HG02623 (cell line): Measurements from ENCODE around the gene NTNG1.

Experiments
- ATAC-seq: cut with Tn5 transposase; IDR thresholded peaks from one replicate; pipeline ENCODE4 v1.9.1; 2021; ENCODE audit warnings: moderate library complexity; ENCODE audit not compliant: unreplicated experiment

Gene NTNG1

DNA sequence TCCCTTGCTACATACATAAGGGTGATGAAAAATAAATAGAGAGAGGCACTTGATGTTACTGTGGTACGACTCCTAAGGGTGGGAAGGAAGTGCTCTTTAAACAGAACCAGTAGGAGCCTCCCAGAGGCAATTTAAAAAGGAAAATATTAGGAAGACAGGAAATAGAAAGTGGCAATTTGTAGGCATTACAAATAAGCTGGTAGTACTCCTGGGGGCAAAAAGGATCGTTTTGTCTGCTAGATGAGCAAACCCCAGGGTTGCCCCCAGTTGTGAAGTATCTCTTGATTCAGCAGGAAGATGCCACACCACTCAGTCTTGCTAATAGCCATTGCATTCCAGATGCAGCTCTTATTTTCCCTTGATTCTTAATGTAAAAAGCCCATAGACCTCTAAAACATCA lies 303.0 kb downstream of the NTNG1 start:
- no peak for ATAC-seq

DNA sequence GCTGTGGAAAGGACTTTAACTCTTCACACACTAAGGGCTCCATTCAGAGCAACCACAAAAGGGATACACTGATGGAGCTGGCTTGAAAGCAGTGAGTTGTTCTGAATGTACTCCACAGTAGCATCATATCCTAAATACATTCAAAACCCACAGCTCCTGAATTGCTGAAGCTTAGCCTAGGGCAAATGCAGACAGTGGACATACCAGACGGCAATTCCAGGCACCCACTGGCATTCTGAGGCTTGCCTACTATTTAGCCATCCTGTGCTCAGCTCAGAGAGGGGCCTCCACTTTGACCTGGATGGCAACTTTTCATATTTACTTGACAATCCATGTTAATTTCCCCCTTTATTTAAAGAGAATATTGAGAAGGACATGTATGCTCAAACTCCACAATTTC lies 303.5 kb downstream of the NTNG1 start:
- ATAC-seq, result no peak

DNA sequence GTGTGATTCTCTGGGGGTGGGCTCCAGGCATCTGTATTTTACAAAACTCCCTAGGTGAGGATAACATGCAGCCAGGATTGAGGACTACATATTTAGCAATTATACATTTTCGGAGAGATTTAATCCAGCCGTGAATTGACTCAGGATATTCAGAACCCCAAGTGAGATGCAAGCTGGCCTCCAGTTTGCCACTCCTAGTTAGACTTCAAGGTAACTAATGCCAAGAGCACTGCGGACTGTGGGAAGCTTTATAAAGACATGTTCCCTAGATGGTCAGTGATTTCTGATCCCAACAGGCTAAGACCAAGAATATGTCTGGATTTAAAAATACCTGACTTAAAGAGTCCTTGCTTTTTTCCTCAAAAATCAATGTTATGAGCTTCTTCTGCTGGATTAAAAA lies 308.5 kb downstream of the NTNG1 start:
- ATAC-seq, result no peak

DNA sequence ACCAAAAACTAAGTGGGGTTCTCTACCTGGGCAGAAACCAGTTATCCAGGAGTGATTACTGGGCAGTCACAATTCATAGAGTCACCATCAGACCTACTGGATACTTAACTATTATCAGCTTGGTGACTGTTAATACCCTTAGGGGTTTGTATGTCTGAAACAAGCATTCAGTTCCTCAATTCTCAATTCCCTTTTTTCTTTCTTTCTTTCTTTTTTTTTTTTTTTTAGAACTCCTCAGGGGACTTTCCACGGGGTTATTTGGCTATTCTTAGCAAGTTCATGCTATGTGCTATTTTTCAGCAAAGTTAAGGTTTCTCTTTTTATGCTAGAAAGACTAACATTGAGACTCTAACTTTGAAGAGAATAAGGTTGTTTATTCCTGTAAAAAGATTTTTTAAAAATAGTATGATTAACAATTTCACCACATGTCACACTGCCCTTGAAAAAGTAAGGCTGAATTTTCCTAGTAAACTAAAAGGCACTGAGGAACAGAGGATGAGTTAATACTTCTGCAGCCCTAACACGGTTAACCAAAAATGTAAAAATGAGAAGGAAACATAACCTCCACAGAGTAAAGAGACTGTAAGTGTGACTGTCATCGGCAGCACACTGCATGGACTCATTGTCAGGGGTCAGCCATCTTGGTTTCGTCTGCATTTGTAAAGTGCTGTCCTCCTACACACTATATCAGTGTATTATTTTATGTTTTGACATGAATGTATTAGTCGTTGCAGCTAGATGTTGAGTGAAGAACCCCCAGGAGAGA lies 310.2 kb downstream of the NTNG1 start:
- ATAC-seq, result peak; percentile 81

DNA sequence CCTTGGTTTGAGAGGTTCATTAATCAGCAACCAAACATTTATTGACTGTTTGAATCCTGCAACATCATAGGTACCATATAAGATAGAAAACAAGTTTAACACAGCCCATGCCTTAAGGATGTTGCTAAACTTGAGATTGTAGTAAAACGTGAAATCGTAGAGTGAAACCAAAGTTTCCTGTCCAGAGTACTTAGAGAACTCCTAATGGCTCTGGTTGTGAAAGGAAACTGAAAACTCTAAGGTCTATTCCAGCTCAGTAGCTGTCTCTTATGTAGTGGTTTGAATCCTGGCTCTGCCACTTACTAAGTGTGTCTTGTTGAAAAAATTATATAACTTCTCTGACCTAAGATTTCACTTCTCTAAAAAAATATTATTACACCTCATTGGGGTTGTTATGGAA lies 310.9 kb downstream of the NTNG1 start:
- ATAC-seq, result peak; percentile 44

DNA sequence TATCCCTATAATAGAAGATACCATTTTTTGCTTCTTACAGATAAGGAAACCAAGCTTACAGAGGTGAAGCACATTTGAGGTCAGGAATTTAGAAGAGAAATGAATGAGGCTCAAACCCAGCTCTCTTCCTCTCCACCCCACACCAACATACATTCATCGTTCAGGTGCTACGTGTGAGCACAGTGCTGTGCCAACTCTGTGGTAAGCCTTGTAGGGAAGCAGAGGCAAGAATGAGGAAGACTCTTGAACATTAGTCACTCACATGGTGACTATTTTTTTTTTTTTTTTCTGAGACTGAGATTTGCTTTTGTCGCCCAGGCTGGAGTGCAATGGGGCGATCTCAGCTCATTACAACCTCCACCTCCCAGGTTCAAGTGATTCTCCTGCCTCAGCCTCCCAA lies 314.0 kb downstream of the NTNG1 start:
- no peak for ATAC-seq

DNA sequence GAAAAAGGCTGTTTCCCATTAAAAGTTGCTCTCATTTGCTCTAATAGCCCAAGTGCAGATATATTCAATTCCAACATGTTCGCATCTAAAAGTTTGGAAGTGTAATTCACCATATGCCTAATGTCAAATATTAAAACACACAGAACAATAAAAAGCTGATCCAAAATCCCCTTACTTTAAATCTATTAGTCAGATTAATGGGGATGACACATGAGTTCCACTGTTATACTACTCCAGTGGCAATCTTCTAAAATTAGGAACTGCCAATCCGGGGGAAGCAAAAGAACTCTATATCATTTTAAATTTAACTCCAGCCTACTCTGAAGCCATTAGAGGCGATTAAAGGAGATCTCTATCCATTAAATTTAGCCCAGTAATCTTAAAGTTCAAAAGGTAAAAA lies 317.1 kb downstream of the NTNG1 start:
- ATAC-seq, result no peak

DNA sequence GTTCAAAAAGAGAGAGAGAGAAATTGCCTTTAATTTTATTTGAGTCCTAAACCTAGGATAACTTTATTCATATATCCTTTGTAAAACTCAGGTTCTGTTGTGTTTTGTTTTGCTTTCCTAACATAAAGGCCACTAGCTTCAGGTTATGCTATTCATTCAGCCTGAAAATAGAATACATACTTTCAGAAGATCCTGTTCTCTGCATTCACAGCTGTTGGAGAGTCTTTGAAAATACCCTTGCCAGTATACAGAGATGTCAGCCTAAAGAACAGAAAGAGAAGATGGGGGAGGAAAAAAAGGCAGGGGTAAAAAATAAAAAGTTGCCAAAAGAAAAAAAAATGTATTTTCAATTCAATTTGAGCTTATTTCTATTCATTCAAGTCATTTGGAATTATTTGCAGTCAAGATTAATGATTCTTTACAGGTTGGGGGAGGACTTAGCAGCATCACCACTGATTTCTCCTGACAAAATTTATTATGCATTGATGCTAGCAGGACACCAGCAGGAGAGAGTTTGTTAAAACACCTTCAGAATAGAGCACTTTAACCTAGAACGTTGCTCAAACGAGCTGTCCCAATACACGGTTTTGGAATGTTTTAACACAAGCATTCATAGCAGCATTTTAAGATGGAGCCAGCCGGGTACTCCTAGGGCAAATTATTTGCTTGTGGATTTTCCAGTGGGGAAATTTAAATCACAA lies 318.5 kb downstream of the NTNG1 start:
- peak; percentile 72 for ATAC-seq

DNA sequence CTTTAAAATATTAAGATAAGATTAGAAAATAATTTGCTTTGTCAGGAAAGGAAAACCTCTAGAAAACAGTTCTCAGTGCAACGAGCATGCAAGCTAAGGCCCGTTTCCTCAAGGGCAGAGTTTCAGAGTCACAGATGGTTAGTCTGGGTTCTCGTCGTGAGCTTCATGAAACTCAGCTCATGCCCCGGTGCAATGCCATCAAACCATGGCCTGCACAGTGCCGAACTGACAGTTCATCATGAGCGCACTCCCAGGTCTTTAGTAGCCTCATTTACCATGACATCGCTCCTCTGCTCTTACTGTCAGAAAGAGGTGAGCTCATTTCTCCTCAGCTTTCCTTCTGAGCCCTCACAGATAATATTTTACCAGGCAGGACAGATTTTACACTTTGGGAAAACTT lies 319.2 kb downstream of the NTNG1 start:
- ATAC-seq, result peak; percentile 70

DNA sequence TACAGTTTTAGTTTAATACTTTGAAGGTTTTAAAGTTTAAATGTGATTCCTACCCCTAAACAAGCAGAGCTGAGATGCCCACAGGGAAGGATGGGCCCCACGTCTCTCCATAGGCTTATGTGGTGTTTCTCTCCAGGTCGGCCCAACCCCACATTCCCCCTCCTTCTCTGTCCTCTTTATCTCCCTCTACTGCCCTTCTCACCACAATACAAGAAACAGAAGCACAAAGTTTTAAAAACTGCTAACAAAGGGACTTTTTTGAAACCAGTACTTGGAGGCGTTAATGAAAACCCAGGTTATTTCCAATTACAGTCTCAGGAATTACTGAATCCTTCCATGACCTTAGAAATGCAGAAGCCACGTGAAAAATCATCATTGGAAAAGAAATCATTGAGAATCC lies 324.0 kb downstream of the NTNG1 start:
- ATAC-seq, result no peak

DNA sequence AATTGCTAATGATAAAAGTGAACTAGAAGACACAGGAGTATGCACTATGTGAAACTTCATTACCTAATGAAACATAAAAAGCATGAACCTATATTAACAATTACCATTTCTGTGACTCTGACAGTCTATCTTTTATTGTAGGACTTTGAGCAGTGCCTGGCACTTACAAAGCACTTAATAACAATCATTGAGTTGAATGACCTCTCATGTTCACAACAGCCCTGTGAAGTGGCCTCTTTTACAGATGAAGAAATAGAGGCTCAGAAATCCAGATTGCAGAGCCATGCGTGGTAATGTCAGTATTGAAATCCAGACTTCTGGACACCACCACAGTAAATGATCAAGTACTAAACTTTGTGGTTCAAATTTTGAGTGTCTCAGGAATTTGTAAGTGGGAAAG lies 326.4 kb downstream of the NTNG1 start:
- no peak for ATAC-seq

DNA sequence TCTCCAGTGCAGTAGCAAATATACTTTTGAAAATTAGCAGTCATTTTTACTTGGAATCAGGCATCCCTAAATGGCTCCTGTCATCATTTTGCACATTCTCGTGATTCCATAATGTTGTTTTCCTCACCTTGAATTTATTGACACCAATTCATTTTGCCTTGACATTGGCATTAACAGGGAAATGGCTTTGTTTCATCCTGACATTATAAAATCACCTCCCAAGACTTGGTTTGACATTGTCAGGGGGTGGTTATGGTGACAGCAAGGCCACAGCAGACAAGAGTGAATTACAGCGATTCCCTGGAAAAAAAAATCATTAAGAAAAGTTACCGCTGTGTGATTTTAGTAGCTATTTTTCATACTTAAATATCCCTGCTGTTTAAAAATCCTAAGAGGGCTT lies 327.0 kb downstream of the NTNG1 start:
- ATAC-seq, result no peak

DNA sequence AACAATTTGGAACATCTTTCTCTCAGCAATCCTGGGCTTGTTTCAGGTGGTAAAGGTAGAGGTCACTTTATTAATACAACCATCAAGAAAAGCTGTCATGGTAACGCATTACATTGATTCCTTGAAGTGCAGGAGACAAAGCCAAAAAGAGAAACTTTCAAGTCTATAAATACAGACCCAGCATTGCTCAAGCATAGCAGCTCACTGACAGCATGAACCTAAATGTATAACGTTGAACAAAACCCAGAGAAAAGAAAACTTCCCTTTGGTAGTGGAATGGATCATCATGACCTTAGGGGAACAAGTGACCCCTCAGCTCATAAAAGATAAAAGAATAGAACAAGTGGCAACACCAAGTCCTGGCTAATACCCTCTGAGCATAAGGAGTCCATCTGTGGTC lies 332.2 kb downstream of the NTNG1 start:
- no peak for ATAC-seq

DNA sequence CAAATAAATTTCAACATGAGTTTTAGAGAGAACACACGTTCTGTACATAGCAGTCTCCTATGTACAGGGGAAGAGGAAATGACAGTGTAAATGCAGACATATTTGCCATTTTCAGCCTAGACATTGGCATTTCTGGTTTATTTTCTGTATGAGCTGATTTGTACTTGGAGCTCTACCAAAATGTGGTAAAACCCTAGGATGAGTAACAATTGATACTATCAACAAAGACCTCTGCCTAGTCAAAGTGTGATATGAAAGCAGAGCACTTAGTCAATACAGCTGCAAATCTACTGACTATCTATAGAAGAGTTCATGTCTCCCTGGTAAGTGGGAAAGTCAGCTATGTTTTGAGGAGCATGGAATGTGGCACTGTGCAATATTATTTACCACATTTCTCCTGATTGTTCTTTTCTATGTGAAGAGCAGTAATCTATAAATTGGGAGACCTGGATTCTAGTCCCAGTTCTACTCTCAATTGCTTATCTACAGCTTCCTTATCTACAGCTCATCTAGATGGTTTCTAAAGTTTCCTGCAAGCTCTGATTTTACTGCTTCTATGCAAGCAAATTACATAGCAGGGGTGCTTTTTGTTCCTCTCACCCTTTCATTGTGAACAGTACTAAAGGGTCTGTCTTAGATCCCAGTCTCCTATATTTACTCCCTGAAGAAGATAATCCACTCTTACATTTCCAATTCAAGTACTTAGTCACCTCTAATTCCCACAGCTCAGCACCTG lies 334.2 kb downstream of the NTNG1 start:
- ATAC-seq, result peak; percentile 78

DNA sequence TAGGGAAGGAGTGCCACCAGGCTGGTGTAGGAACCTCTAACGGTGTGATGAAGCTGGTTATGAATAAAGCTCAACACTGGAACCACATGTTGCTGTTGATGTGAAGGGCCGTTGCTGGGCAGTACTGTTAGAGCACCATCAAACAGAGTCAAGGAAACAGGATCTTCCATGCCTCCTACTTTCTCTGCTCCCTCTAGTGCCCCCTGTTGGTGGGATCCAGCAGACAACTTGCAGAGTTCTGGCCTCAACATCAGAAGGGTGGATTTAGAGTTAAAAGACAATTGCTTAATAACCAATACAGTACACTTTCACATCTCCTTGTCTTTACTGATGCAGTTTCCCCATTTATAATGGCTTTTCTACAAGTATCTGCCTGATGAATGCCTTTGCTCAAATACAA lies 336.4 kb downstream of the NTNG1 start:
- ATAC-seq, result no peak

DNA sequence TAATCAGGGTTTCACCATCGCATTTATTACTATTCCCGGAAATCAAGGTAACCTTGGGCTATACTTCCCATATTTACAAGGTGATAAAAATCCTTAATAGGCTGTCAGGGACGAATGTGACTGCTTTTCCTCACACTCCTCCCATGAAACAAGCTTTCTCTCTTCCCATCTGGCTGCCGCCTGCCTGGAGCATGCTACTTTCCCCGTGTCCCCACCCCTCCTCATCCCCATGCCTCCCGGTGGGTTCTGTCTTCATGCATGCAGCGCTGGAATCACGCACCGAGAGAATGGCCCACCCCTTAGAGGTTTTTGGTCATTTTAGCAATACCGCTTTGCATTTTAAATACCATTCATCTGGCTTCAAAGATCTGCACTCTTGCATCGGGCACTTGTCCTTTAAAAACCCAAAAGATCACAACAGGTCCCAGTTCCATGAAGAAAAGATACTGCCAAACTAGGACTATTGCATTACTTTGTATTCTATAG lies 339.1 kb downstream of the NTNG1 start:
- no peak for ATAC-seq

DNA sequence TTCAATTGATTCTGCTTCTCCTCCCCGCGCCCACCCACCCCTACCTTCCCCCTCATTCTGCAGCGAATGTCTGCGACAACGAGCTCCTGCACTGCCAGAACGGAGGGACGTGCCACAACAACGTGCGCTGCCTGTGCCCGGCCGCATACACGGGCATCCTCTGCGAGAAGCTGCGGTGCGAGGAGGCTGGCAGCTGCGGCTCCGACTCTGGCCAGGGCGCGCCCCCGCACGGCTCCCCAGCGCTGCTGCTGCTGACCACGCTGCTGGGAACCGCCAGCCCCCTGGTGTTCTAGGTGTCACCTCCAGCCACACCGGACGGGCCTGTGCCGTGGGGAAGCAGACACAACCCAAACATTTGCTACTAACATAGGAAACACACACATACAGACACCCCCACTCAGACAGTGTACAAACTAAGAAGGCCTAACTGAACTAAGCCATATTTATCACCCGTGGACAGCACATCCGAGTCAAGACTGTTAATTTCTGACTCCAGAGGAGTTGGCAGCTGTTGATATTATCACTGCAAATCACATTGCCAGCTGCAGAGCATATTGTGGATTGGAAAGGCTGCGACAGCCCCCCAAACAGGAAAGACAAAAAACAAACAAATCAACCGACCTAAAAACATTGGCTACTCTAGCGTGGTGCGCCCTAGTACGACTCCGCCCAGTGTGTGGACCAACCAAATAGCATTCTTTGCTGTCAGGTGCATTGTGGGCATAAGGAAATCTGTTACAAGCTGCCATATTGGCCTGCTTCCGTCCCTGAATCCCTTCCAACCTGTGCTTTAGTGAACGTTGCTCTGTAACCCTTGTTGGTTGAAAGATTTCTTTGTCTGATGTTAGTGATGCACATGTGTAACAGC lies 339.9 kb downstream of the NTNG1 start:
- ATAC-seq, result peak; percentile 89

DNA sequence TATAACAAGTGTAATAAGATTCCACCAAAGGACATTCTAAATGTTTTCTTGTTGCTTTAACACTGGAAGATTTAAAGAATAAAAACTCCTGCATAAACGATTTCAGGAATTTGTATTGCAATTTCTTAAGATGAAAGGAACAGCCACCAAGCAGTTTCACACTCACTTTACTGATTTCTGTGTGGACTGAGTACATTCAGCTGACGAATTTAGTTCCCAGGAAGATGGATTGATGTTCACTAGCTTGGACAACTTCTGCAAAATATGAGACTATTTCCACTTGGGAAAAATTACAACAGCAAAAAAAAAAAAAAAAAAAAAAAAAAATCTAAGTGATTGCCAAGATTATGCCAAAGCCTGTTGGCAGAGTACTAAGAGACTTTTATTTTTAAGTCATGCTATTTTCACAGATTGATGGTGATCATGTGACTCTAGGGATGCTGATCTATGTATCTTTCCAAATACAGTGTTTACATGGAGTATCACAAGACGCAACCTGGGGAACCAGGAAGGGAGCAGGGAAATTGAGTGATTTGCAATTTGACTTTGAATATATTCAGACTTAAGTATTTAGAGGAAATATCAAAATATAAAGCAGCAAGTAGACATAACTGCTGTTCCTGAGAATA lies 341.0 kb downstream of the NTNG1 start:
- ATAC-seq, result no peak

DNA sequence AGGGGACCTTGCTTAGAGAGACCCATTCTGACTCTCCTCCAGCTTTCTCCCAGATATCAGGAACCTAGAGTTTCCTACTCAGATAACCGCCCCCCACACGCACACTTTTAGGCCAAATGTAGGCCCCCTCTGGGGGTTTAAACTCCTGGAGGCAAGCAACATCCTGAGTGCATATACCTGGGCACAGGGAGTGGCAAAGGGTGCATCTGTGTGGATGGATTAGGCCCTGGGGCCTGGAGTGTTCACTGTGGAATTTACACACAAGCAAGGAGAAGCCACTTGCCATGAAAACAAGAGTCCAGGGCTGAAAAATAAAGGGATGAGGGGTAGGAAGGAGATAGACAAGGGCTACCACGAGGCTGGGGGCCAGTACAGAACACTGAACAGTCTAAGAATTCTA lies 343.1 kb downstream of the NTNG1 start:
- ATAC-seq, result no peak

DNA sequence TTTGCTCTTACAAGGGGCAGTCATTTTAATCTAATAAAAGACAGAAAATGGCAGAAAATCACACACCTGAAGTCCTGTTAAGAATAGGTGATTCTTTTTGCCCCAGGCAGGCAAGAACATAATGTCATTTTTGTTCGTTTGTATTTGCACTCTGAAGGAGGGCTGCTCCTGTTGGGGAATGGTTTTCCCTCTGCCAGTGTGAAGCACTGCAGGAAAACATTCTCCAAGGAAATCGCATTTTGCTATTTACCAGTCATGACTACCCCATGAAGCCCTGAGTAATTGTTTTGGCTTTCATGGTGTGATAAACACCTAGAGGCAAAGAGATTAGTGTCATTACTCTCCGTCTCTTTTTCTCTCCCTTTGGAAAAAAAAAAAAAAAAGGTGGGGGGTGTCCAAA lies 345.5 kb downstream of the NTNG1 start:
- no peak for ATAC-seq
